ENCODE results near the gene PLA2G5.

The PLA2G5 gene

GRCh38 chr1:20080441-20081352, 10.7 kb downstream of the PLA2G5 start:
- Histone ChIP-seq H3K9me3 (ENCODE audit: control insufficient read depth, low read length) (no peaks in the 10 kb centered on the region), H3K27me3 (ENCODE audit: control insufficient read depth, insufficient read depth, low read length) (no peaks in the 10 kb centered on the region), H3K4me3 (ENCODE audit: low read length) (no peak overlapping the region), H3K4me1 (ENCODE audit: control insufficient read depth, insufficient read depth, low read length) (no peaks in the 10 kb centered on the region), H3K36me3 (ENCODE audit: control insufficient read depth, insufficient read depth, low read length) (no peaks in the 10 kb centered on the region), H3K9ac (ENCODE audit: low read length) (no peak overlapping the region)

- no peak overlapping the region for H3K4me3 ChIP-seq (ENCODE audit: low read length)
- H3K4me1 ChIP-seq (ENCODE audit: control insufficient read depth, insufficient read depth, low read length): no peaks in the 10 kb centered on the region
- no peaks in the 10 kb centered on the region for H3K36me3 ChIP-seq (ENCODE audit: control insufficient read depth, insufficient read depth, low read length)
- no peaks in the 10 kb centered on the region for H3K27me3 ChIP-seq (ENCODE audit: control insufficient read depth, insufficient read depth, low read length)
- H3K9ac ChIP-seq (ENCODE audit: low read length): no peak overlapping the region
- no peaks in the 10 kb centered on the region for H3K9me3 ChIP-seq (ENCODE audit: control insufficient read depth, low read length)
These were observed 11.4 kb downstream of the PLA2G5 start for GRCh38 chr1:20081353-20081810.

GRCh38 chr1:20082772-20083171, 12.8 kb downstream of the PLA2G5 start:
- Histone ChIP-seq H3K9ac (ENCODE audit: low read length) (no peak overlapping the region), H3K36me3 (ENCODE audit: control insufficient read depth, insufficient read depth, low read length) (no peaks in the 10 kb centered on the region), H3K9me3 (ENCODE audit: control insufficient read depth, low read length) (no peaks in the 10 kb centered on the region), H3K4me1 (ENCODE audit: control insufficient read depth, insufficient read depth, low read length) (no peaks in the 10 kb centered on the region), H3K27me3 (ENCODE audit: control insufficient read depth, insufficient read depth, low read length) (no peaks in the 10 kb centered on the region), H3K4me3 (ENCODE audit: low read length) (no peak overlapping the region)

GRCh38 chr1:20083178-20083944, 13.4 kb downstream of the PLA2G5 start:
- Histone ChIP-seq H3K9me3 (ENCODE audit: control insufficient read depth, low read length) (no peaks in the 10 kb centered on the region), H3K4me1 (ENCODE audit: control insufficient read depth, insufficient read depth, low read length) (no peaks in the 10 kb centered on the region), H3K36me3 (ENCODE audit: control insufficient read depth, insufficient read depth, low read length) (no peaks in the 10 kb centered on the region), H3K9ac (ENCODE audit: low read length) (no peak overlapping the region), H3K4me3 (ENCODE audit: low read length) (no peak overlapping the region), H3K27me3 (ENCODE audit: control insufficient read depth, insufficient read depth, low read length) (no peaks in the 10 kb centered on the region)

GRCh38 chr1:20086800-20087199, 16.8 kb downstream of the PLA2G5 start:
- no peak overlapping the region for H3K9ac ChIP-seq (ENCODE audit: low read length)
- H3K27me3 ChIP-seq (ENCODE audit: control insufficient read depth, insufficient read depth, low read length): no peaks in the 10 kb centered on the region
- H3K4me1 ChIP-seq (ENCODE audit: control insufficient read depth, insufficient read depth, low read length): no peaks in the 10 kb centered on the region
- no peaks in the 10 kb centered on the region for H3K9me3 ChIP-seq (ENCODE audit: control insufficient read depth, low read length)
- H3K4me3 ChIP-seq (ENCODE audit: low read length): no peak overlapping the region
- no peaks in the 10 kb centered on the region for H3K36me3 ChIP-seq (ENCODE audit: control insufficient read depth, insufficient read depth, low read length)

- Histone ChIP-seq H3K36me3 (ENCODE audit: control insufficient read depth, insufficient read depth, low read length) (no peaks in the 10 kb centered on the region), H3K9ac (ENCODE audit: low read length) (no peak overlapping the region), H3K9me3 (ENCODE audit: control insufficient read depth, low read length) (no peaks in the 10 kb centered on the region)
These were observed 17.7 kb downstream of the PLA2G5 start for GRCh38 chr1:20087668-20088067.

GRCh38 chr1:20089328-20090077, 19.5 kb downstream of the PLA2G5 start:
- Histone ChIP-seq H3K4me3 (ENCODE audit: low read length) (no peak overlapping the region), H3K36me3 (ENCODE audit: control insufficient read depth, insufficient read depth, low read length) (no peaks in the 10 kb centered on the region), H3K9me3 (ENCODE audit: control insufficient read depth, low read length) (no peaks in the 10 kb centered on the region), H3K27me3 (ENCODE audit: control insufficient read depth, insufficient read depth, low read length) (no peaks in the 10 kb centered on the region), H3K9ac (ENCODE audit: low read length) (no peak overlapping the region), H3K4me1 (ENCODE audit: control insufficient read depth, insufficient read depth, low read length) (no peaks in the 10 kb centered on the region)

More at GRCh38 chr1:20087668-20088067, 17.7 kb downstream of the PLA2G5 start:
- no peaks in the 10 kb centered on the region for H3K27me3 ChIP-seq (ENCODE audit: control insufficient read depth, insufficient read depth, low read length)
- no peaks in the 10 kb centered on the region for H3K4me1 ChIP-seq (ENCODE audit: control insufficient read depth, insufficient read depth, low read length)
- H3K4me3 ChIP-seq (ENCODE audit: low read length): no peak overlapping the region

GRCh38 chr1:20090119-20090518, 20.1 kb downstream of the PLA2G5 start:
- no peaks in the 10 kb centered on the region for H3K9me3 ChIP-seq (ENCODE audit: control insufficient read depth, low read length)
- H3K4me1 ChIP-seq (ENCODE audit: control insufficient read depth, insufficient read depth, low read length): no peaks in the 10 kb centered on the region
- H3K9ac ChIP-seq (ENCODE audit: low read length): no peak overlapping the region
- H3K27me3 ChIP-seq (ENCODE audit: control insufficient read depth, insufficient read depth, low read length): no peaks in the 10 kb centered on the region
- H3K4me3 ChIP-seq (ENCODE audit: low read length): no peak overlapping the region
- no peaks in the 10 kb centered on the region for H3K36me3 ChIP-seq (ENCODE audit: control insufficient read depth, insufficient read depth, low read length)

GRCh38 chr1:20090641-20091040, 20.6 kb downstream of the PLA2G5 start:
- H3K4me1 ChIP-seq (ENCODE audit: control insufficient read depth, insufficient read depth, low read length): no peaks in the 10 kb centered on the region
- no peaks in the 10 kb centered on the region for H3K27me3 ChIP-seq (ENCODE audit: control insufficient read depth, insufficient read depth, low read length)
- no peak overlapping the region for H3K4me3 ChIP-seq (ENCODE audit: low read length)
- H3K36me3 ChIP-seq (ENCODE audit: control insufficient read depth, insufficient read depth, low read length): no peaks in the 10 kb centered on the region
- H3K9ac ChIP-seq (ENCODE audit: low read length): no peak overlapping the region
- H3K9me3 ChIP-seq (ENCODE audit: control insufficient read depth, low read length): no peaks in the 10 kb centered on the region

- Histone ChIP-seq H3K9me3 (ENCODE audit: control insufficient read depth, low read length) (no peaks in the 10 kb centered on the region), H3K36me3 (ENCODE audit: control insufficient read depth, insufficient read depth, low read length) (no peaks in the 10 kb centered on the region), H3K4me1 (ENCODE audit: control insufficient read depth, insufficient read depth, low read length) (no peaks in the 10 kb centered on the region), H3K4me3 (ENCODE audit: low read length) (no peak overlapping the region), H3K27me3 (ENCODE audit: control insufficient read depth, insufficient read depth, low read length) (no peaks in the 10 kb centered on the region), H3K9ac (ENCODE audit: low read length) (no peak overlapping the region)
These were observed 23.3 kb downstream of the PLA2G5 start for GRCh38 chr1:20093303-20093702.

GRCh38 chr1:20093940-20094391, 24.0 kb downstream of the PLA2G5 start:
- H3K36me3 ChIP-seq (ENCODE audit: control insufficient read depth, insufficient read depth, low read length): no peaks in the 10 kb centered on the region
- no peaks in the 10 kb centered on the region for H3K4me1 ChIP-seq (ENCODE audit: control insufficient read depth, insufficient read depth, low read length)
- no peak overlapping the region for H3K9ac ChIP-seq (ENCODE audit: low read length)
- H3K9me3 ChIP-seq (ENCODE audit: control insufficient read depth, low read length): no peaks in the 10 kb centered on the region
- H3K27me3 ChIP-seq (ENCODE audit: control insufficient read depth, insufficient read depth, low read length): no peaks in the 10 kb centered on the region
- no peak overlapping the region for H3K4me3 ChIP-seq (ENCODE audit: low read length)

Data from mucosa of stomach (tissue), 1 donor.